ENCODE results near the gene WDTC1.

The WDTC1 gene

DNA sequence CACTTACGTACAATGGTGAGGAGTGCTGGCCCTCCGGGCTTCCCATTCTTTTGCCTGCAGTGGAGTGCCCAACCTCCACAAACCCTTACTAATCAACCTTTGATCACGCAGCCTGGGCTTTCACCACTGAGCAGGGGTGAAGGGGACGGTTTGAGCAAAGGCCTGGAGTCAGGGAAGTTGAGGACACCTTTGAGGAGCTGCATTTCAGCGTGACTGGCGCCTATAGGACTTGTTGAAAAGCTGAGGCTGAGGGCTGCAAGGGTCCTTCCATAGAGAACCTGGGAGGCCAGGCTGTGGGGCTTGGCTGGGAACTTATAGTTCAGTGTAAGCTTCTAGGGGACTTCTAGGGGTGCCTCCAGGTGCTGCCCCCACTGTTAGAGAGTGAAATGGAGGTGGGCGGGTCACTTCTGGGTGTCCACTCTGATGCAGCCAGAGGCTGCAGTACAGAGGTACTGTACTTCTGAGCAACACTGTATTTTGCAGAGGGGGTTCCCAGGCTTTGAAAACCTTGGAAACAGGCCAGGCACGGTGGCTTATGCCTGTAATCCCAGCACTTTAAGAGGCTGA is 117.2 kb downstream of the WDTC1 start:
- Histone ChIP-seq H3K4me1 (ENCODE audit: insufficient read depth, insufficient read length) (peaks cover 22% of the 10 kb centered on the region), H3K36me3 (ENCODE audit: insufficient read depth, insufficient read length, low read length) (peaks cover 41% of the 10 kb centered on the region), H3K4me3 (ENCODE audit: insufficient read length, low read depth) (peak overlapping the region; percentile 82), H3K9me3 (ENCODE audit: insufficient read depth, low read length) (no peaks in the 10 kb centered on the region), H3K27me3 (ENCODE audit: insufficient read depth, insufficient read length) (no peaks in the 10 kb centered on the region), H3K9ac (ENCODE audit: insufficient read length, low read depth) (peak overlapping the region; percentile 81)
- no peak for DNase-seq (ENCODE audit: low read depth, low spot score)
- no peak for TF ChIP-seq YY1 (IDR thresholded peaks at IDR 0.05; ENCODE audit: insufficient read depth, insufficient read length)
- no peak for TF ChIP-seq ZNF274 (IDR thresholded peaks at IDR 0.05; ENCODE audit: low read depth, low read length)
- TF ChIP-seq SUZ12 (IDR thresholded peaks at IDR 0.05; ENCODE audit: extremely low read depth, insufficient read depth, insufficient read length) = no peak

DNA sequence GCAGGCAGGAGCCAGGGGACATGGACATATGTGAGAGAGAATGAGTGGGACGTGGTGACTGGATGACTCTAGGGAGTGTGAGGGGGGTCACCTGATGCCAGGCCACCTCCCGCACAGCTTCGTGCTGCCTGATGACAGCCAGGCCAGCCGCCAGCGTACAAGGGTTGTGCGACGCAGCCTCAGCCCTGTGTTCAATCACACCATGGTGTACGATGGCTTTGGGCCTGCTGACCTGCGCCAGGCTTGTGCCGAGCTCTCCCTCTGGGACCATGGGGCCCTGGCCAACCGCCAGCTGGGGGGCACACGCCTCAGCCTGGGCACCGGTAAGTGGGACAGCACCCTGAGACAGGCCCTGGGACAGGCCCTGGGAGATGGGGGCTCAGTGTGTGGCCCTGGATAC is 118.7 kb downstream of the WDTC1 start:
- Histone ChIP-seq H3K9ac (ENCODE audit: insufficient read length, low read depth) (peak overlapping the region; percentile 27), H3K4me1 (ENCODE audit: insufficient read depth, insufficient read length) (peaks cover 25% of the 10 kb centered on the region), H3K36me3 (ENCODE audit: insufficient read depth, insufficient read length, low read length) (peaks cover 31% of the 10 kb centered on the region), H3K4me3 (ENCODE audit: insufficient read length, low read depth) (no peak overlapping the region), H3K27me3 (ENCODE audit: insufficient read depth, insufficient read length) (peaks cover 7% of the 10 kb centered on the region), H3K9me3 (ENCODE audit: insufficient read depth, low read length) (no peaks in the 10 kb centered on the region)
- no peak for DNase-seq (ENCODE audit: low read depth, low spot score)
- TF ChIP-seq ZNF274 (IDR thresholded peaks at IDR 0.05; ENCODE audit: low read depth, low read length) (no peak), YY1 (IDR thresholded peaks at IDR 0.05; ENCODE audit: insufficient read depth, insufficient read length) (no peak), SUZ12 (IDR thresholded peaks at IDR 0.05; ENCODE audit: extremely low read depth, insufficient read depth, insufficient read length) (no peak)

DNA sequence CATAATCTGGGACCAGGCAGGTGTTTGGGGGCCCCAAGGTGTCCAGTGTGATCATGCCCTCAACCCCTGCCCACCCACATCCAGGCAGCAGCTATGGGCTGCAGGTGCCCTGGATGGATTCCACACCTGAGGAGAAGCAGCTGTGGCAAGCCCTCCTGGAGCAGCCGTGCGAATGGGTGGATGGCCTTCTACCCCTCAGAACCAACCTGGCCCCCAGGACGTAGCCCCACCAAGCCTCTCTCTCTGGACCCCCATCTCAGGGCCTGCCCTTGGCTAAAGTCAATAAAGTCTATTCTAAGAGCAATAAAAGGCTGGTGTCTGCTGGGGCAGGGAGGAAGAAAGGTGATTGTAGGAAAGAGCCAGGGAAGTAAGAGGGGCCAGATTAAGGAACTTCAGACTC is 119.2 kb downstream of the WDTC1 start:
- no peak for DNase-seq (ENCODE audit: low read depth, low spot score)
- Histone ChIP-seq H3K4me1 (ENCODE audit: insufficient read depth, insufficient read length) (peaks cover 26% of the 10 kb centered on the region), H3K36me3 (ENCODE audit: insufficient read depth, insufficient read length, low read length) (peaks cover 36% of the 10 kb centered on the region), H3K27me3 (ENCODE audit: insufficient read depth, insufficient read length) (peaks cover 11% of the 10 kb centered on the region), H3K4me3 (ENCODE audit: insufficient read length, low read depth) (no peak overlapping the region), H3K9me3 (ENCODE audit: insufficient read depth, low read length) (no peaks in the 10 kb centered on the region), H3K9ac (ENCODE audit: insufficient read length, low read depth) (no peak overlapping the region)
- TF ChIP-seq YY1 (IDR thresholded peaks at IDR 0.05; ENCODE audit: insufficient read depth, insufficient read length) = no peak
- no peak for TF ChIP-seq SUZ12 (IDR thresholded peaks at IDR 0.05; ENCODE audit: extremely low read depth, insufficient read depth, insufficient read length)
- TF ChIP-seq ZNF274 (IDR thresholded peaks at IDR 0.05; ENCODE audit: low read depth, low read length) = no peak

DNA sequence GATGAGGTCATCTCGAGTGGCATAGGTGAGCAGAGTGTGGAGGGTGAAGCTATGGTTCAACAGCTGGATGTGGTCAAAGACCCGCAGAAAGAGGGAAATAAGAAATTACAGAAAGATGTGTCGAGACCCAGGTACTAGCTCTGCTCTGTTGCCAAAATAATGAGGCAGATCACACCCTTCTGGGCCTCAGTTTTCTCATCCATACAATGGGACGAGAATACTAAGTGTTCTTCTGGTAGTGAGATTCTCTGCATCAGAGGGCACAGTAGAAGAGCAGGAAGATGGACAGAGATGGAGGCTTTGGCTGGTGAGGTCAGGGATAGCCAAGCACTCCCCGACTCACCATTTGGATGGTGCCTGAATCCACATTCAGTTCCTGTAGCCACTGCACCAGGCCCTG is 121.3 kb downstream of the WDTC1 start:
- Histone ChIP-seq H3K4me3 (ENCODE audit: insufficient read length, low read depth) (no peak overlapping the region), H3K4me1 (ENCODE audit: insufficient read depth, insufficient read length) (peaks cover 25% of the 10 kb centered on the region), H3K9ac (ENCODE audit: insufficient read length, low read depth) (no peak overlapping the region), H3K36me3 (ENCODE audit: insufficient read depth, insufficient read length, low read length) (peaks cover 51% of the 10 kb centered on the region), H3K27me3 (ENCODE audit: insufficient read depth, insufficient read length) (peaks cover 20% of the 10 kb centered on the region), H3K9me3 (ENCODE audit: insufficient read depth, low read length) (no peaks in the 10 kb centered on the region)
- no peak for TF ChIP-seq SUZ12 (IDR thresholded peaks at IDR 0.05; ENCODE audit: extremely low read depth, insufficient read depth, insufficient read length)
- no peak for TF ChIP-seq YY1 (IDR thresholded peaks at IDR 0.05; ENCODE audit: insufficient read depth, insufficient read length)
- TF ChIP-seq ZNF274 (IDR thresholded peaks at IDR 0.05; ENCODE audit: low read depth, low read length) = no peak
- no peak for DNase-seq (ENCODE audit: low read depth, low spot score)

DNA sequence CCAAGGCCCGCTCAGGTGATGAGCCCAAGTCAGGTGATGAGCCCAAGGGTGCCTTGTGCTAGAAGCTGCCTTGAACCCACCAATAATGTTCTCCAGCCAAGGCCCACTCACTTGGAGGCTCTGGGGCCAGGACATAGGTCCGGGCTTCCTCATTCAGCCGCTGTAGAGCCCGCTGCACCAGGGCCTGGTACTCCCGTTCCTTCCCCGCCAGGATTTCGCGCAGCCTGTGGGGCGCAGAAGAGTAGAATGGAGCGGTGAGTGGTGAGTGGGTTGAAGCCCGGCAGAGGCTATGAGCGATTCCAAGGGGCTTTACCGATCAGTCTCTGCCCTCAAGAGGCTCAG is 121.8 kb downstream of the WDTC1 start:
- Histone ChIP-seq H3K36me3 (ENCODE audit: insufficient read depth, insufficient read length, low read length) (peaks cover 55% of the 10 kb centered on the region), H3K27me3 (ENCODE audit: insufficient read depth, insufficient read length) (peaks cover 20% of the 10 kb centered on the region), H3K4me3 (ENCODE audit: insufficient read length, low read depth) (no peak overlapping the region), H3K9ac (ENCODE audit: insufficient read length, low read depth) (no peak overlapping the region), H3K9me3 (ENCODE audit: insufficient read depth, low read length) (no peaks in the 10 kb centered on the region), H3K4me1 (ENCODE audit: insufficient read depth, insufficient read length) (peaks cover 25% of the 10 kb centered on the region)
- no peak for DNase-seq (ENCODE audit: low read depth, low spot score)
- TF ChIP-seq YY1 (IDR thresholded peaks at IDR 0.05; ENCODE audit: insufficient read depth, insufficient read length) = no peak
- no peak for TF ChIP-seq ZNF274 (IDR thresholded peaks at IDR 0.05; ENCODE audit: low read depth, low read length)
- no peak for TF ChIP-seq SUZ12 (IDR thresholded peaks at IDR 0.05; ENCODE audit: extremely low read depth, insufficient read depth, insufficient read length)

DNA sequence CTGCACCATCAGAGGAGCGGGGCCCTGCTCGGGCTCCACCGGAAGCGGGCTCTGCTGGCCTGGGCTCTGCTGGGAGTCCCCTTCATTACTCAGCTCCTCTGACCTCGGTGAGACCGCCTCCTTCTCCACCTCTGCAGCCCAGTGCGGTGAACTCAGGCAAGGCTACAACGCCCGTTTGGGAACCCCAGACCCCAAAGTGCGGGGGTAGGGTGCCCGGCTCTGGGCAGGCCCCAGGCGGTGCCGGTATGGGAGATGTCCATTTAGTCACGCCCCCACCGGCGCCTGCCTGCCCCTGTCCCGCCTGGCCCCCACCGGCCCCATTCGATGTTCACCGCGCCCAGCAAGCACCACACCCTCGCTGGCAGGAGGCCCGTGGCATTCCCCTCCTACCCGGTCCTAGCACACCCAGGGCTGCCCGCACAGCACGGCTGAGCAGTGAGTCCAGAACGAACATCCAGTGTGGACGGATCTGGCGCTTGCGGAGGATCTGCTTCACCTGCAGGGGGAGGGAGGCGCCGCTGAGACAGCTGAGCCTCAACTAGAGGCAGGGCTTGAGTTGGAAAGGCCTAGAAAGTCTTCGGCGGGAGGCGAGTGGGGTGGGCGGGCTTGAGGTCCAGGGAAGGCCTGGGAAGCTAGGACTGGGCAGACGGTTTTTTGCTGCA is 122.3 kb downstream of the WDTC1 start:
- no peak for DNase-seq (ENCODE audit: low read depth, low spot score)
- no peak overlapping the region for H3K4me3 ChIP-seq (ENCODE audit: insufficient read length, low read depth)
- peak overlapping the region; percentile 42 for H3K9ac ChIP-seq (ENCODE audit: insufficient read length, low read depth)

DNA sequence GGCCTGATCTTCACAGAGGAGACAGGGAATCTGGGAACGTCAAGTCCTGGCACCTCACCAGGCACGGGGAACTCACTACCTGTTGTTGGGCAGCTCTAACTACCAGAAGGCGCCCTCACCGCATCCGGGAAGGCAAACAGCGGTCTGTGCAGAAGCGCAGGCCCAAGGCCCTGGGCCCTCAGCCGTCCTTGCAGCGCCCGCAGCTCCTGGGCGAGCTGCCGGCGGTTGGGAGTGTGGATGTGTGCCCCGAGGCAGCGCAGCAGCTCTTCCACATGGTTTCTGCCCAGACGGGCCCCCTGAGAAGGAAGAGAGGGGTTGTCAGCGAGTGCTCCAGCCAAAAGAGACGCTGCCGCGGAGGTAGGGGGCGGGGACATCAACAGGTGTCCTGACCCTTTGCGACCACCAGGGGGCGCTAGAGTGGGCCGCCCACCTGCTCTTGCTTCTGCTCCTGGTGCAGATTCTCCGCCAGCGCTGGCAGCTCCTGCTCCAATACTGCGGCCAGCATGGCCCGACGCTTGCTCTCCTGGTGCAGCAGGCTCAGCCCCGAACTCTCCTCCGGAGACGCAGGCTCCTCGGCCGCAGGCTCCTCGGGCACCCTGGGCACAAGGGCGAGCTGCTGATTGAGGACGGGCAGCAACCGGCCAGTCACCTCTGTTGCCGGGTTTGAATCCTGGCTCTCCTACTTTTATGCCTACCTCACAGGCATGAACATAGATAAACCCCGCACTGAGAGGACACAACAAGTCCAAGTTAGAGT is 123.0 kb downstream of the WDTC1 start:
- Histone ChIP-seq H3K4me3 (ENCODE audit: insufficient read length, low read depth) (no peak overlapping the region), H3K9me3 (ENCODE audit: insufficient read depth, low read length) (no peaks in the 10 kb centered on the region), H3K36me3 (ENCODE audit: insufficient read depth, insufficient read length, low read length) (peaks cover 66% of the 10 kb centered on the region), H3K4me1 (ENCODE audit: insufficient read depth, insufficient read length) (peaks cover 21% of the 10 kb centered on the region), H3K9ac (ENCODE audit: insufficient read length, low read depth) (peak overlapping the region; percentile 45), H3K27me3 (ENCODE audit: insufficient read depth, insufficient read length) (peaks cover 20% of the 10 kb centered on the region)
- TF ChIP-seq SUZ12 (IDR thresholded peaks at IDR 0.05; ENCODE audit: extremely low read depth, insufficient read depth, insufficient read length) (no peak), YY1 (IDR thresholded peaks at IDR 0.05; ENCODE audit: insufficient read depth, insufficient read length) (no peak), ZNF274 (IDR thresholded peaks at IDR 0.05; ENCODE audit: low read depth, low read length) (no peak)
- no peak for DNase-seq (ENCODE audit: low read depth, low spot score)

More for the DNA sequence above, 122.3 kb downstream of the WDTC1 start:
- TF ChIP-seq SUZ12 (IDR thresholded peaks at IDR 0.05; ENCODE audit: extremely low read depth, insufficient read depth, insufficient read length) (no peak), YY1 (IDR thresholded peaks at IDR 0.05; ENCODE audit: insufficient read depth, insufficient read length) (no peak), ZNF274 (IDR thresholded peaks at IDR 0.05; ENCODE audit: low read depth, low read length) (no peak)
- peaks cover 20% of the 10 kb centered on the region for H3K27me3 ChIP-seq (ENCODE audit: insufficient read depth, insufficient read length)
- H3K36me3 ChIP-seq (ENCODE audit: insufficient read depth, insufficient read length, low read length) = peaks cover 60% of the 10 kb centered on the region
- no peaks in the 10 kb centered on the region for H3K9me3 ChIP-seq (ENCODE audit: insufficient read depth, low read length)
- H3K4me1 ChIP-seq (ENCODE audit: insufficient read depth, insufficient read length) = peaks cover 22% of the 10 kb centered on the region

Measured in NT2/D1 (cell line).